Measurements from ENCODE around the gene CELSR1. TPM values are rescaled to one million over a fixed set of nuclear protein-coding genes. Genes with fewer than 3 reads are reported as not detected.

Gene CELSR1
- total RNA-seq, 1 donor from 2014 or later = 0.27 TPM

GRCh38 chr22:46578251-46578823 is 40.9 kb upstream of the CELSR1 start:
- DNase-seq = no peak
- H3K4me3 Mint-ChIP-seq (ENCODE audit: unreplicated experiment) = peak overlapping the region; percentile 84
- peaks cover 17% of the 10 kb centered on the region for H3K27me3 Mint-ChIP-seq (ENCODE audit: unreplicated experiment)
- H3K27ac Mint-ChIP-seq (ENCODE audit: unreplicated experiment) = peak overlapping the region; percentile 43
- H3K4me1 Mint-ChIP-seq (ENCODE audit: low read depth, unreplicated experiment) = peaks cover 33% of the 10 kb centered on the region
- H3K9me3 Mint-ChIP-seq (ENCODE audit: unreplicated experiment) = peaks cover 17% of the 10 kb centered on the region
- H3K36me3 Mint-ChIP-seq (ENCODE audit: unreplicated experiment) = no peaks in the 10 kb centered on the region
- TF ChIP-seq CTCF (IDR thresholded peaks at IDR 0.05; ENCODE audit: partially characterized antibody, unreplicated experiment) = no peak

GRCh38 chr22:46577368-46578249 is 40.2 kb upstream of the CELSR1 start:
- peak overlapping the region; percentile 84 for H3K4me3 Mint-ChIP-seq (ENCODE audit: unreplicated experiment)
- peak overlapping the region; percentile 64 for H3K27ac Mint-ChIP-seq (ENCODE audit: unreplicated experiment)
- no peaks in the 10 kb centered on the region for H3K36me3 Mint-ChIP-seq (ENCODE audit: unreplicated experiment)
- peaks cover 17% of the 10 kb centered on the region for H3K9me3 Mint-ChIP-seq (ENCODE audit: unreplicated experiment)
- TF ChIP-seq CTCF (IDR thresholded peaks at IDR 0.05; ENCODE audit: partially characterized antibody, unreplicated experiment) = no peak
- H3K27me3 Mint-ChIP-seq (ENCODE audit: unreplicated experiment) = peaks cover 17% of the 10 kb centered on the region
- no peak for DNase-seq
- H3K4me1 Mint-ChIP-seq (ENCODE audit: low read depth, unreplicated experiment) = peaks cover 33% of the 10 kb centered on the region

- Mint-ChIP-seq H3K27ac (ENCODE audit: unreplicated experiment) (no peak overlapping the region), H3K4me3 (ENCODE audit: unreplicated experiment) (peak overlapping the region; percentile 78), H3K4me1 (ENCODE audit: low read depth, unreplicated experiment) (peaks cover 33% of the 10 kb centered on the region), H3K36me3 (ENCODE audit: unreplicated experiment) (peaks cover 5% of the 10 kb centered on the region), H3K27me3 (ENCODE audit: unreplicated experiment) (peaks cover 17% of the 10 kb centered on the region), H3K9me3 (ENCODE audit: unreplicated experiment) (peaks cover 20% of the 10 kb centered on the region)
- DNase-seq = peak; percentile 59
- no peak for TF ChIP-seq CTCF (IDR thresholded peaks at IDR 0.05; ENCODE audit: partially characterized antibody, unreplicated experiment)
Observed at GRCh38 chr22:46576556-46577367, 39.3 kb upstream of the CELSR1 start.

- no peak for TF ChIP-seq CTCF (IDR thresholded peaks at IDR 0.05; ENCODE audit: partially characterized antibody, unreplicated experiment)
- H3K4me3 Mint-ChIP-seq (ENCODE audit: unreplicated experiment) = peak overlapping the region; percentile 78
- peak overlapping the region; percentile 70 for H3K27ac Mint-ChIP-seq (ENCODE audit: unreplicated experiment)
- H3K4me1 Mint-ChIP-seq (ENCODE audit: low read depth, unreplicated experiment) = peaks cover 29% of the 10 kb centered on the region
- peaks cover 21% of the 10 kb centered on the region for H3K27me3 Mint-ChIP-seq (ENCODE audit: unreplicated experiment)
- H3K36me3 Mint-ChIP-seq (ENCODE audit: unreplicated experiment) = peaks cover 10% of the 10 kb centered on the region
- DNase-seq = no peak
- peaks cover 22% of the 10 kb centered on the region for H3K9me3 Mint-ChIP-seq (ENCODE audit: unreplicated experiment)
Observed at GRCh38 chr22:46575911-46576555, 38.6 kb upstream of the CELSR1 start.

All from glutamatergic neuron (in vitro differentiated cells).